Tibial nerve (tissue), 4 donors: ENCODE results near the gene EXOC4. TPM values are rescaled to one million over a fixed set of nuclear protein-coding genes. Genes with fewer than 3 reads are reported as not detected.

ENCODE experiments used
- DNase-seq, 2 donors: peaks; one replicate each; pipeline ENCODE4 v3.0.0-alpha.2; 2019; ENCODE audit warnings: low spot score in 2 of 2
- H3K27ac ChIP-seq, 4 donors: fragments of 200-600 bp; sonication (generic) in 3 of 4; one replicate each; pipeline ENCODE4 v1.5.1; 2017 to 2019; ENCODE audit warnings: mild to moderate bottlenecking in 1 of 4
- H3K27me3 ChIP-seq, 2 donors: fragments of 200-600 bp; sonication (generic) in 1 of 2; one replicate each; pipeline versions ENCODE4 v1.5.1 to v1.6.0; 2017 to 2019
- H3K36me3 ChIP-seq, 3 donors: fragments of 200-600 bp; sonication (generic); one replicate each; pipeline ENCODE4 v1.5.1; 2018 to 2019
- H3K4me1 ChIP-seq, 4 donors: fragments of 200-600 bp; sonication (generic) in 3 of 4; one replicate each; pipeline ENCODE4 v1.5.1; 2017 to 2019
- H3K4me3 ChIP-seq, 4 donors: fragments of 200-600 bp; sonication (generic) in 3 of 4; one replicate each; pipeline ENCODE4 v1.5.1; 2017 to 2019; ENCODE audit warnings: mild to moderate bottlenecking in 1 of 4, moderate library complexity in 1 of 4
- H3K9me3 ChIP-seq, 4 donors: fragments of 200-600 bp; sonication (generic) in 3 of 4; one replicate each; pipeline ENCODE4 v1.5.1; 2017 to 2019
- EP300 ChIP-seq, 2 donors: sonication (generic); formaldehyde crosslinking; IDR thresholded peaks; one replicate each; pipeline ENCODE4 v1.6.1; 2017; ENCODE audit warnings: antibody characterized with exemption in 2 of 2, mild to moderate bottlenecking in 1 of 2
- POLR2A ChIP-seq, 2 donors: fragments of 450-650 bp; IDR thresholded peaks; one replicate each; pipeline ENCODE4 v1.6.1; 2017; ENCODE audit warnings: antibody characterized with exemption in 2 of 2, mild to moderate bottlenecking in 2 of 2, moderate library complexity in 2 of 2
- WGBS, 2 donors: methylation state at CpG; one replicate each; pipeline ENCODE4 v1.1.5; 2018; 5-methylcytosine and 5-hydroxymethylcytosine counted together
- total RNA-seq, 4 donors: library from RNA; depleted of rRNA; stranded (reverse); fragments of >200 nt; gene quantifications; one replicate each; pipeline ENCODE4 v1.1.0, GENCODE V29; 2016
- TF ChIP-seq, protein P1 (sequence below), 5 experiments: fragments of 200-600 bp in 3 of 5; fragments of 450-650 bp in 2 of 5; sonication (generic) in 3 of 5; IDR thresholded peaks; one replicate each; pipeline ENCODE4 v1.5.1; 2016 to 2019; ENCODE audit warnings: antibody characterized with exemption in 5 of 5, mild to moderate bottlenecking in 3 of 5, moderate library complexity in 2 of 5

The EXOC4 gene
- total RNA-seq, 4 donors from 2014 or later = 70.0 to 104 (median 85.8) TPM

DNA sequence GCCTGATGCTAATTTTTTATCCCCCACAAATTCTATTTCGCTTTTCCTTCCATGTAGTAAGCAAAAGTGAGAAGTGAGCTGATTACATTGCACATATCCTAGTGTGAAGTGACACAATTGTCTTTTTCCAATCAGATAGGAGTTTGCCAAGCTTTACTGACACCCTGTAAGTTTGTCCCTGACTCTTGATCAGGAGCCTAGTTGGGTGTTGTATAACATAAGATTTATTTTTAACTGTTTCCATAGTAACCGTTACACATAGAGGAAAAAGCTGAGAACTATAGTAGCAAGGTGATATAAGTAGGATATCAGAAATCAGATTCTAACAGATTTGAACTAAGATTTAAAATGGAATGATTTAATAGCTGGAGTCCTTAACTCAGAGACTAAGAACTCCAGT, 31.2 kb downstream of the EXOC4 start:
- H3K36me3 ChIP-seq = peaks cover 0 to 21% (median 0%) of the 10 kb centered on the region in 3 donors
- H3K9me3 ChIP-seq = no peaks in the 10 kb centered on the region
- WGBS, 2 donors = 93 to 96% methylated on average over 2 of the region's 2 CpGs
- no peaks in the 10 kb centered on the region for H3K27me3 ChIP-seq
- no peak overlapping the region for H3K4me3 ChIP-seq
- TF ChIP-seq, protein P1, sequence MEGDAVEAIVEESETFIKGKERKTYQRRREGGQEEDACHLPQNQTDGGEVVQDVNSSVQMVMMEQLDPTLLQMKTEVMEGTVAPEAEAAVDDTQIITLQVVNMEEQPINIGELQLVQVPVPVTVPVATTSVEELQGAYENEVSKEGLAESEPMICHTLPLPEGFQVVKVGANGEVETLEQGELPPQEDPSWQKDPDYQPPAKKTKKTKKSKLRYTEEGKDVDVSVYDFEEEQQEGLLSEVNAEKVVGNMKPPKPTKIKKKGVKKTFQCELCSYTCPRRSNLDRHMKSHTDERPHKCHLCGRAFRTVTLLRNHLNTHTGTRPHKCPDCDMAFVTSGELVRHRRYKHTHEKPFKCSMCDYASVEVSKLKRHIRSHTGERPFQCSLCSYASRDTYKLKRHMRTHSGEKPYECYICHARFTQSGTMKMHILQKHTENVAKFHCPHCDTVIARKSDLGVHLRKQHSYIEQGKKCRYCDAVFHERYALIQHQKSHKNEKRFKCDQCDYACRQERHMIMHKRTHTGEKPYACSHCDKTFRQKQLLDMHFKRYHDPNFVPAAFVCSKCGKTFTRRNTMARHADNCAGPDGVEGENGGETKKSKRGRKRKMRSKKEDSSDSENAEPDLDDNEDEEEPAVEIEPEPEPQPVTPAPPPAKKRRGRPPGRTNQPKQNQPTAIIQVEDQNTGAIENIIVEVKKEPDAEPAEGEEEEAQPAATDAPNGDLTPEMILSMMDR (IDR thresholded peaks at IDR 0.05) = no peak
- TF ChIP-seq POLR2A (IDR thresholded peaks at IDR 0.05) (no peak), EP300 (IDR thresholded peaks at IDR 0.05) (no peak)
- H3K27ac ChIP-seq = no peak overlapping the region
- no peak for DNase-seq
- H3K4me1 ChIP-seq = no peaks in the 10 kb centered on the region

DNA sequence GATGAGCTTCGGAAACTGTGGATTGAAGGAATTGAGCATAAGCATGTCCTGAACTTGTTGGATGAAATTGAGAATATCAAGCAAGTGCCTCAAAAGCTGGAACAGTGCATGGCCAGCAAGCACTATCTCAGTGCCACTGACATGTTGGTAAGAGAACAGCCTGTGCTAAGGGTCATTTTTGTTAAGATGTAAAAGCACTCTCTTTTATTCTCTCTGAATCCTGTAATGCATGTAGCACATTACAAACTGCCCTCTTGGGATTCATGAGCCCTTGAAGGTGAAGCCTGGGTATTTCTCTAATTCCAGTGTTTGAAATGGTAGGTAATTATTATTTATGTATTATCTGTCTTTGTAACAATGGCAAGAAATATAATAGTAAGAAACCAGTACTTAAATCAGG, 36.1 kb downstream of the EXOC4 start:
- 96 to 100% methylated on average over 1 of the region's 1 CpG for WGBS, 2 donors
- no peaks in the 10 kb centered on the region for H3K9me3 ChIP-seq
- H3K4me1 ChIP-seq = no peaks in the 10 kb centered on the region
- H3K27me3 ChIP-seq = no peaks in the 10 kb centered on the region
- no peak overlapping the region for H3K4me3 ChIP-seq
- H3K36me3 ChIP-seq = peaks cover 0 to 40% (median 0%) of the 10 kb centered on the region in 3 donors
- no peak for DNase-seq
- no peak overlapping the region for H3K27ac ChIP-seq
- TF ChIP-seq, protein P1 (IDR thresholded peaks at IDR 0.05) = no peak
- TF ChIP-seq POLR2A (IDR thresholded peaks at IDR 0.05) (no peak), EP300 (IDR thresholded peaks at IDR 0.05) (no peak)

DNA sequence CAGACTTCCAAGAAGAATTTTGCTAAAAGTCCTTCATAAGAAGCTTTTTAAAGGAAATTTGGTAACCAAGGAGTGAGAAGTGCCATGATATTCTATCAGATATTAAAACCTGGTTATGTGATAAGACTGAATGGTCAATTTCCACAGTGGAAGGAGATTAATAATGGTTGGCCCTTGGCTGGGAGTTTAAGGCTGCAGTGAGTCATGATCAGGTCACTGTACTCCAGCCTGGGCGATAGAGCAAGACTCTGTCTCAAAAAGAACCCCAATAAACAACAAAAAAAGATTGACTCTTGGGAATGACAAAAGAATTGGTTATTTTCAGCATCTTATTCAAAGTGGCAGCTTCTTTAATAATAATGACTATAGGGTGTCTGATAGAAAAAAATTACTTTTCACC, 37.2 kb downstream of the EXOC4 start:
- WGBS, 2 donors = 62 to 76% methylated on average over 1 of the region's 1 CpG
- Histone ChIP-seq H3K27me3 (no peaks in the 10 kb centered on the region), H3K36me3 (peaks cover 0 to 37% (median 0%) of the 10 kb centered on the region in 3 donors), H3K4me3 (no peak overlapping the region), H3K4me1 (no peaks in the 10 kb centered on the region), H3K9me3 (no peaks in the 10 kb centered on the region), H3K27ac (no peak overlapping the region)
- TF ChIP-seq, protein P1 (IDR thresholded peaks at IDR 0.05) = no peak
- TF ChIP-seq POLR2A (IDR thresholded peaks at IDR 0.05) = no peak
- no peak for TF ChIP-seq EP300 (IDR thresholded peaks at IDR 0.05)
- DNase-seq = no peak

DNA sequence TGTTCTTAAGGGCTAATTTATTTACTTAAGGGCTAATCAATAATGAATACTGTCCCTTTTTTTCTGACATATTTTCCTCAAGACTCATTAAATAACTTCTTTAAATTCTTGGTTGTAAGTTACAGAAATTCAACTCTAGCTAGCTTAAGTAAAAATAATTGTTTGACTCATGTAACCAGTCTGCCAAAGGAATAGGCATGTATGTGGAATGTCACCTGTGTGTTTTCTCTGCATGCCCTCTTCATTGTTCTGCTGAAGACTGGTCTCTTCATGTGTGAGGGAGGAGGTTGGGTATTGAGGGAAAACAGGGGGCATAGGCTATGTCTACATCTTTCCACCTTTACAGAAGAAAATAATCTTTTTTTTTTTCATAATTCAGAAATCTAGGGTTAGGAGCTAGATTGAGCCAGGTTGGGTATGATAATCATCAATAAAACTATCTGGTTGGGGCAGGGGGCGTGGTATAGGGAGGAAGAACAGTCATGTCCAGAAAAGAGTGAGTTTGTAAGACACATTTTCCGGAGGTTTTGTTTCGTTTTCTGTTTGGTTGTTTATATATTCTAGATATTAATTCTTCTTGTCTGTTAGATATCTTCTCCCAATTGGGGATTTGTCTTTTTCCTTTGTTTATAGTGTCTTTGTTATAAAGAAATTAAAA, 37.9 kb downstream of the EXOC4 start:
- Histone ChIP-seq H3K4me1 (no peaks in the 10 kb centered on the region), H3K36me3 (peaks cover 0 to 37% (median 0%) of the 10 kb centered on the region in 3 donors), H3K27ac (no peak overlapping the region), H3K27me3 (no peaks in the 10 kb centered on the region), H3K9me3 (no peaks in the 10 kb centered on the region), H3K4me3 (no peak overlapping the region)
- DNase-seq = no peak
- WGBS, 2 donors = 93 to 98% methylated on average over 3 of the region's 3 CpGs
- no peak for TF ChIP-seq EP300 (IDR thresholded peaks at IDR 0.05)
- no peak for TF ChIP-seq POLR2A (IDR thresholded peaks at IDR 0.05)
- TF ChIP-seq, protein P1 (IDR thresholded peaks at IDR 0.05) = no peak

DNA sequence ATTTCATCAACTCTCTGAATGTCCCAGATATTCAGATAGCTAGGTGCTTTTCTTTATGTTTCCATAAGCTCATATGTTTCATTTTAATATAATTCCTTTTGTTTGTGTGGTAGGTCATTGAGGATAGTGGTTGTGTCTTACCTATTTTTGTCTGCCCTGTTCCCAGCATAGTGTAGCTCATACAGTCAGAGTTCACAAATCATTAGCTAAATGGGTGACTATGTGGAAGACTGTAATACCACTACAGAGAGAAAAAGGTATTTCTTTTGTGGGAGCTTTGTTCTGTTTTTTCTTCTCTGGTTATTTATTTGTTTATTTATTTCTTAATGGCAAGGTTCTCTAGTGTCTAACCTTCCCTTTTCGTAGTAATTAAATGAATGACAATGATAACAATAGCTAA, 39.8 kb downstream of the EXOC4 start:
- TF ChIP-seq EP300 (IDR thresholded peaks at IDR 0.05) (no peak), POLR2A (IDR thresholded peaks at IDR 0.05) (no peak)
- TF ChIP-seq, protein P1 (IDR thresholded peaks at IDR 0.05) = no peak
- H3K4me3 ChIP-seq = no peak overlapping the region
- H3K27ac ChIP-seq = no peak overlapping the region
- 95 to 98% methylated on average over 1 of the region's 1 CpG for WGBS, 2 donors
- no peaks in the 10 kb centered on the region for H3K9me3 ChIP-seq
- H3K27me3 ChIP-seq = no peaks in the 10 kb centered on the region
- peaks cover 0 to 37% (median 0%) of the 10 kb centered on the region in 3 donors for H3K36me3 ChIP-seq
- DNase-seq = no peak
- no peaks in the 10 kb centered on the region for H3K4me1 ChIP-seq
